GM19467 (cell line): ENCODE results near the gene TSEN34.
A peak's percentile ranks its signal among the peaks of the same experiment; 100 is the strongest.
"Not testable (repeated sequence)": the region's sequence is repeated elsewhere in the genome, so short reads cannot be mapped to it uniquely, and the experiment has no call there.

Experiments used
- ATAC-seq: cut with Tn5 transposase; IDR thresholded peaks from one replicate; pipeline ENCODE4 v1.9.1; 2021; ENCODE audit warnings: mild to moderate bottlenecking, moderate library complexity; ENCODE audit not compliant: unreplicated experiment

TSEN34 gene

GRCh38 chr19:54183431-54183830 lies 7.7 kb upstream of the TSEN34 start:
- ATAC-seq: no peak

GRCh38 chr19:54186351-54186750 lies 4.8 kb upstream of the TSEN34 start:
- no peak for ATAC-seq

GRCh38 chr19:54186934-54187381 lies 4.2 kb upstream of the TSEN34 start:
- ATAC-seq: no peak

GRCh38 chr19:54188215-54188871 lies 2.8 kb upstream of the TSEN34 start:
- ATAC-seq: no peak

GRCh38 chr19:54189145-54189734 lies 1.9 kb upstream of the TSEN34 start, which contains the start of gene MBOAT7:
Gene MBOAT7 (minus strand): TSS chr19:54189580. CDS start chr19:54188508, 1,072 bp downstream.
- peak; percentile 17 for ATAC-seq

GRCh38 chr19:54189735-54190502 lies 1.2 kb upstream of the TSEN34 start:
- ATAC-seq: peak; percentile 43

GRCh38 chr19:54190503-54191010 lies 551 bp upstream of the TSEN34 start:
- ATAC-seq: peak; percentile 47

GRCh38 chr19:54191811-54192453 lies 824 bp downstream of the TSEN34 start:
- ATAC-seq: no peak

- no peak for ATAC-seq
Observed at GRCh38 chr19:54193011-54193410, 1.9 kb downstream of the TSEN34 start.

- not testable (repeated sequence) for ATAC-seq
Observed at GRCh38 chr19:54194463-54194862, 3.4 kb downstream of the TSEN34 start.

GRCh38 chr19:54196536-54196935 lies 5.4 kb downstream of the TSEN34 start:
- no peak for ATAC-seq

GRCh38 chr19:54197121-54197520 lies 6.0 kb downstream of the TSEN34 start:
- no peak for ATAC-seq

GRCh38 chr19:54199401-54199800 lies 8.3 kb downstream of the TSEN34 start:
- ATAC-seq: no peak

GRCh38 chr19:54201172-54201701 lies 10.1 kb downstream of the TSEN34 start:
- ATAC-seq: no peak

- ATAC-seq: no peak
Observed at GRCh38 chr19:54201980-54202379, 10.9 kb downstream of the TSEN34 start.

GRCh38 chr19:54203151-54203611 lies 12.1 kb downstream of the TSEN34 start:
- ATAC-seq: no peak

GRCh38 chr19:54204767-54205468 lies 13.8 kb downstream of the TSEN34 start:
- ATAC-seq: no peak

- no peak for ATAC-seq
Observed at GRCh38 chr19:54206030-54206830, 15.1 kb downstream of the TSEN34 start.

GRCh38 chr19:54206831-54207177 lies 15.7 kb downstream of the TSEN34 start:
- no peak for ATAC-seq
